ENCODE results near the gene SNAI3.

DNA sequence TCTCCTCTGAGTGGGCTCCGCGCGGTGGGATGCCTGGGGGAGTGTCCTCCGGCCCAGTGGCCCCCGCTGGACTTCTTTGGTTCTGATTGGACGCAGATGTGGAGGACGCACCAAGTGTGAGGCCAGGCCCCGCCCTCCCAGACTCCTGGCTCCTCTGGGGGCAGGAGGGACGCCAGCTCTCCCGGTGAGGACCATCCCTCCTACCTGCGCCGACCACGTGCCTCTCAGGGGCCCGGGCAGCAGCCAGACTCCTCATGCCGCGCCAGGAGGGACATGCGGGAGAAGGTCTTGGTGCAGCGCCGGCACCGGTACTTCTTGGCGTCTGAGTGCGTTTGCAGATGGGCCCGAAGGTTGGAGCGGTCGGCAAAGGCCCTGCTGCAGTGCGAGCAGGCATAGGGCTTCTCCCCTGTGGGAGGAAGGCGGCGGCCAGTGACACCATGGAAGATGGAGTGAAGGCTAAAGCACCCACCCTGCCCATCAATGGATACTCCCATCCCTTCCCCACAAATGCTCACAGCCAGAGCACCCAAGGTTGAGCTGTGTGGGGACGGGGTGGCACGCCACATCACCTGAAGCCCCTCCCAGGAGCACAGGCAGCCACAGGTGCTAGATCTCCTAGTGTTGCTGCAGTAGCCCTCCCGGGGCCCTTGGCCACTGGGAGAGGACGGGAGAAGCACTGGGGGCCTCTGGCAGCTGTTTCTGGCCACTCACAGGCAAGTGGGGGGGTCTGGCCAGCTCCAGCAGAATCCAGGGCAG is 7.9 kb downstream of the SNAI3 start:
- TF ChIP-seq, protein P1, sequence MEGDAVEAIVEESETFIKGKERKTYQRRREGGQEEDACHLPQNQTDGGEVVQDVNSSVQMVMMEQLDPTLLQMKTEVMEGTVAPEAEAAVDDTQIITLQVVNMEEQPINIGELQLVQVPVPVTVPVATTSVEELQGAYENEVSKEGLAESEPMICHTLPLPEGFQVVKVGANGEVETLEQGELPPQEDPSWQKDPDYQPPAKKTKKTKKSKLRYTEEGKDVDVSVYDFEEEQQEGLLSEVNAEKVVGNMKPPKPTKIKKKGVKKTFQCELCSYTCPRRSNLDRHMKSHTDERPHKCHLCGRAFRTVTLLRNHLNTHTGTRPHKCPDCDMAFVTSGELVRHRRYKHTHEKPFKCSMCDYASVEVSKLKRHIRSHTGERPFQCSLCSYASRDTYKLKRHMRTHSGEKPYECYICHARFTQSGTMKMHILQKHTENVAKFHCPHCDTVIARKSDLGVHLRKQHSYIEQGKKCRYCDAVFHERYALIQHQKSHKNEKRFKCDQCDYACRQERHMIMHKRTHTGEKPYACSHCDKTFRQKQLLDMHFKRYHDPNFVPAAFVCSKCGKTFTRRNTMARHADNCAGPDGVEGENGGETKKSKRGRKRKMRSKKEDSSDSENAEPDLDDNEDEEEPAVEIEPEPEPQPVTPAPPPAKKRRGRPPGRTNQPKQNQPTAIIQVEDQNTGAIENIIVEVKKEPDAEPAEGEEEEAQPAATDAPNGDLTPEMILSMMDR (IDR thresholded peaks at IDR 0.05; ENCODE audit: control extremely low read depth in 1 of 3, insufficient read depth in 1 of 3, low read depth in 1 of 3, low read length in 3 of 3): no peak
- no peak for TF ChIP-seq YY1 (IDR thresholded peaks at IDR 0.05; ENCODE audit: low read depth, low read length)
- TF ChIP-seq EZH2 (IDR thresholded peaks at IDR 0.05; ENCODE audit: low read depth, low read length, severe bottlenecking): no peak
- TF ChIP-seq HDAC2 (IDR thresholded peaks at IDR 0.05; ENCODE audit: borderline replicate concordance in 1 of 2, low read depth in 2 of 2, low read length in 2 of 2): no peak
- TF ChIP-seq POLR2AphosphoS5 (IDR thresholded peaks at IDR 0.05; ENCODE audit: low read depth, low read length): no peak
- no peak for TF ChIP-seq NANOG (IDR thresholded peaks at IDR 0.05; ENCODE audit: insufficient read depth, low read depth, low read length, poor library complexity, severe bottlenecking)
- no peak for TF ChIP-seq SP1 (IDR thresholded peaks at IDR 0.05; ENCODE audit: low read depth, low read length)
- no peak for TF ChIP-seq RAD21 (IDR thresholded peaks at IDR 0.05 in 1 of 2, conservative IDR thresholded peaks at IDR 0.05 in 1 of 2; ENCODE audit: low read depth in 2 of 2, low read length in 2 of 2)
- no peak for TF ChIP-seq EP300 (IDR thresholded peaks at IDR 0.05; ENCODE audit: borderline replicate concordance in 1 of 2, low read depth in 2 of 2, low read length in 2 of 2)
- TF ChIP-seq, protein P2, sequence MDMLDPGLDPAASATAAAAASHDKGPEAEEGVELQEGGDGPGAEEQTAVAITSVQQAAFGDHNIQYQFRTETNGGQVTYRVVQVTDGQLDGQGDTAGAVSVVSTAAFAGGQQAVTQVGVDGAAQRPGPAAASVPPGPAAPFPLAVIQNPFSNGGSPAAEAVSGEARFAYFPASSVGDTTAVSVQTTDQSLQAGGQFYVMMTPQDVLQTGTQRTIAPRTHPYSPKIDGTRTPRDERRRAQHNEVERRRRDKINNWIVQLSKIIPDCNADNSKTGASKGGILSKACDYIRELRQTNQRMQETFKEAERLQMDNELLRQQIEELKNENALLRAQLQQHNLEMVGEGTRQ (IDR thresholded peaks at IDR 0.05; ENCODE audit: low read length): no peak
- TF ChIP-seq EGR1 (IDR thresholded peaks at IDR 0.05; ENCODE audit: borderline replicate concordance, low read depth, low read length): no peak
- no peak for TF ChIP-seq RBBP5 (IDR thresholded peaks at IDR 0.05; ENCODE audit: borderline replicate concordance, low read depth, low read length)

Data from H1 (cell line).